SK-N-SH treated with all-trans-retinoic acid at 6 μM for 48 hours (cell line): ENCODE results near the gene RBM34.

ENCODE experiments used
- CREB5 ChIP-seq: fragments of 250-450 bp; sonication (Bioruptor Pico); IDR thresholded peaks from 2 replicates; pipeline ENCODE4 v1.5.1; 2020; ENCODE audit warnings: low read depth, mild to moderate bottlenecking, moderate library complexity
- CSDC2 ChIP-seq: fragments of 250-450 bp; sonication (Bioruptor Pico); IDR thresholded peaks from 2 replicates; pipeline ENCODE4 v1.5.0; 2020; ENCODE audit warnings: mild to moderate bottlenecking, moderate library complexity
- RARB ChIP-seq: fragments of 250-450 bp; sonication (Bioruptor Pico); IDR thresholded peaks from 2 replicates; pipeline ENCODE4 v1.8.0; 2021; ENCODE audit warnings: mild to moderate bottlenecking, moderate library complexity
- ZFP30 ChIP-seq: fragments of 450-650 bp; formaldehyde crosslinking; IDR thresholded peaks from 2 replicates; pipeline ENCODE4 v1.5.0; 2022; ENCODE audit warnings: mild to moderate bottlenecking, moderate library complexity
- ZNF70 ChIP-seq: fragments of 450-650 bp; formaldehyde crosslinking; IDR thresholded peaks from 2 replicates; pipeline ENCODE4 v1.5.0; 2020; ENCODE audit warnings: mild to moderate bottlenecking, moderate library complexity
- TF ChIP-seq, protein P1 (sequence below): fragments of 250-450 bp; sonication (Bioruptor Pico); IDR thresholded peaks from 2 replicates; pipeline ENCODE4 v1.8.0; 2021; ENCODE audit warnings: low read depth, mild to moderate bottlenecking, moderate library complexity, borderline replicate concordance
- TF ChIP-seq, protein P2 (sequence below): fragments of 250-450 bp; sonication (Bioruptor Pico); IDR thresholded peaks from 2 replicates; pipeline ENCODE4 v1.5.1; 2021; ENCODE audit warnings: mild to moderate bottlenecking, moderate library complexity
- TF ChIP-seq, protein P3 (sequence below): fragments of 250-450 bp; sonication (Bioruptor Pico); IDR thresholded peaks from 2 replicates; pipeline ENCODE4 v1.5.0; 2020; ENCODE audit warnings: mild to moderate bottlenecking, moderate library complexity

DNA sequence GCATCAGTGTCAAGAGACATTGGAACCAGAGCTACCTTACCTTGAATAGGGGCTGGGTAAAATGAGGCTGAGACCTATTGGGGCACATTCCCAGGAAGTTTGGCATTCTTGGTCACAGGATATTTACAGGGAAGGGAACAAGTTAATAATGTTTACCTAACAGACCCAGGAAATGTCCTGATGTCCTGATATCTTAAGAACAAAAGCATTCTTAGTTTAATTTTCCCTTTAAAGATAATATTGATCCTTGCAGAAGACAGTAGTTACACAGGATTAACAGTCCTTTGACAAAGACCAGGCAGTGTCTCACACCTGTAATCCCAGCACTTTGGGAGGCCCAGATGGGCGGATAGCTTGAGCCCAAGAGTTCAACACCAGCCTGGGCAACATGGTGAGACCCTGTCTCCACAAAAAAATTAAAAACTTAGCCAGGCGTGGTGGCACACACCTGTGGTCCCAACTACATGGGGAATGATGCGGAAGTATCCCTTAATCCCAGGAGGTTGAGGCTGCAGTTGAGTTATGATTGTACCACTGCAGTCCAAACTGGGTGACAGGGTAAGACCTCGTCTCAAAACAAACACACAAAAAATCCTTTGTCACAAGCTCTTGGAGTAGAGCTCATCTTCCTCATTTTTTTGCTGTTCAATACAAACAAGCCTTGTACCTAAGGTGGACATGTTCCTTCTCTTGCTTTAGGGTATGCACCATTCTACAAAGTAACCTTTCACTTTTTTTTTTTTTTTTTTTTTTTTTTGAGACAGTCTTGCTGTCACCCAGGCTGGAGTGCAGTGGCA is 31.1 kb downstream of the RBM34 start:
- no peak for TF ChIP-seq RARB (CRISPR knock-in tag)
- no peak for TF ChIP-seq CSDC2 (CRISPR knock-in tag)
- TF ChIP-seq CREB5 (CRISPR knock-in tag), result no peak
- no peak for TF ChIP-seq ZFP30 (CRISPR knock-in tag)
- TF ChIP-seq, protein P1, sequence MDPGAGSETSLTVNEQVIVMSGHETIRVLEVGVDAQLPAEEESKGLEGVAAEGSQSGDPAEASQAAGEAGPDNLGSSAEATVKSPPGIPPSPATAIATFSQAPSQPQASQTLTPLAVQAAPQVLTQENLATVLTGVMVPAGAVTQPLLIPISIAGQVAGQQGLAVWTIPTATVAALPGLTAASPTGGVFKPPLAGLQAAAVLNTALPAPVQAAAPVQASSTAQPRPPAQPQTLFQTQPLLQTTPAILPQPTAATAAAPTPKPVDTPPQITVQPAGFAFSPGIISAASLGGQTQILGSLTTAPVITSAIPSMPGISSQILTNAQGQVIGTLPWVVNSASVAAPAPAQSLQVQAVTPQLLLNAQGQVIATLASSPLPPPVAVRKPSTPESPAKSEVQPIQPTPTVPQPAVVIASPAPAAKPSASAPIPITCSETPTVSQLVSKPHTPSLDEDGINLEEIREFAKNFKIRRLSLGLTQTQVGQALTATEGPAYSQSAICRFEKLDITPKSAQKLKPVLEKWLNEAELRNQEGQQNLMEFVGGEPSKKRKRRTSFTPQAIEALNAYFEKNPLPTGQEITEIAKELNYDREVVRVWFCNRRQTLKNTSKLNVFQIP (CRISPR knock-in tag), result no peak
- TF ChIP-seq, protein P2, sequence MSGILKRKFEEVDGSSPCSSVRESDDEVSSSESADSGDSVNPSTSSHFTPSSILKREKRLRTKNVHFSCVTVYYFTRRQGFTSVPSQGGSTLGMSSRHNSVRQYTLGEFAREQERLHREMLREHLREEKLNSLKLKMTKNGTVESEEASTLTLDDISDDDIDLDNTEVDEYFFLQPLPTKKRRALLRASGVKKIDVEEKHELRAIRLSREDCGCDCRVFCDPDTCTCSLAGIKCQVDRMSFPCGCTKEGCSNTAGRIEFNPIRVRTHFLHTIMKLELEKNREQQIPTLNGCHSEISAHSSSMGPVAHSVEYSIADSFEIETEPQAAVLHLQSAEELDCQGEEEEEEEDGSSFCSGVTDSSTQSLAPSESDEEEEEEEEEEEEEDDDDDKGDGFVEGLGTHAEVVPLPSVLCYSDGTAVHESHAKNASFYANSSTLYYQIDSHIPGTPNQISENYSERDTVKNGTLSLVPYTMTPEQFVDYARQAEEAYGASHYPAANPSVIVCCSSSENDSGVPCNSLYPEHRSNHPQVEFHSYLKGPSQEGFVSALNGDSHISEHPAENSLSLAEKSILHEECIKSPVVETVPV (CRISPR knock-in tag), result no peak
- TF ChIP-seq, protein P3, sequence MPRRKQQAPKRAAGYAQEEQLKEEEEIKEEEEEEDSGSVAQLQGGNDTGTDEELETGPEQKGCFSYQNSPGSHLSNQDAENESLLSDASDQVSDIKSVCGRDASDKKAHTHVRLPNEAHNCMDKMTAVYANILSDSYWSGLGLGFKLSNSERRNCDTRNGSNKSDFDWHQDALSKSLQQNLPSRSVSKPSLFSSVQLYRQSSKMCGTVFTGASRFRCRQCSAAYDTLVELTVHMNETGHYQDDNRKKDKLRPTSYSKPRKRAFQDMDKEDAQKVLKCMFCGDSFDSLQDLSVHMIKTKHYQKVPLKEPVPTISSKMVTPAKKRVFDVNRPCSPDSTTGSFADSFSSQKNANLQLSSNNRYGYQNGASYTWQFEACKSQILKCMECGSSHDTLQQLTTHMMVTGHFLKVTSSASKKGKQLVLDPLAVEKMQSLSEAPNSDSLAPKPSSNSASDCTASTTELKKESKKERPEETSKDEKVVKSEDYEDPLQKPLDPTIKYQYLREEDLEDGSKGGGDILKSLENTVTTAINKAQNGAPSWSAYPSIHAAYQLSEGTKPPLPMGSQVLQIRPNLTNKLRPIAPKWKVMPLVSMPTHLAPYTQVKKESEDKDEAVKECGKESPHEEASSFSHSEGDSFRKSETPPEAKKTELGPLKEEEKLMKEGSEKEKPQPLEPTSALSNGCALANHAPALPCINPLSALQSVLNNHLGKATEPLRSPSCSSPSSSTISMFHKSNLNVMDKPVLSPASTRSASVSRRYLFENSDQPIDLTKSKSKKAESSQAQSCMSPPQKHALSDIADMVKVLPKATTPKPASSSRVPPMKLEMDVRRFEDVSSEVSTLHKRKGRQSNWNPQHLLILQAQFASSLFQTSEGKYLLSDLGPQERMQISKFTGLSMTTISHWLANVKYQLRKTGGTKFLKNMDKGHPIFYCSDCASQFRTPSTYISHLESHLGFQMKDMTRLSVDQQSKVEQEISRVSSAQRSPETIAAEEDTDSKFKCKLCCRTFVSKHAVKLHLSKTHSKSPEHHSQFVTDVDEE (CRISPR knock-in tag), result no peak
- no peak for TF ChIP-seq ZNF70 (CRISPR knock-in tag)
